OCI-LY1 (cell line): Measurements from ENCODE around the gene MICALL2.

Source experiments
- H2AFZ ChIP-seq: fragments of 200-600 bp; sonication (generic), shearing (Covaris generic); 2 replicates; pipeline ENCODE4 v1.6.0; 2014; ENCODE audit warnings: antibody characterized with exemption, mild to moderate bottlenecking, low read length
- H3F3A ChIP-seq: fragments of 200-600 bp; sonication (generic), shearing (Covaris generic); 2 replicates; pipeline ENCODE4 v1.6.0; 2014; ENCODE audit warnings: mild to moderate bottlenecking, antibody characterized with exemption, low read length, moderate library complexity; ENCODE audit not compliant: insufficient read depth
- H3K27ac ChIP-seq: fragments of 200-600 bp; sonication (generic); 2 replicates; pipeline ENCODE4 v1.5.1; 2014; ENCODE audit warnings: low read length, mixed run types, mild to moderate bottlenecking, low read depth; ENCODE audit not compliant: poor library complexity, severe bottlenecking
- H3K27me3 ChIP-seq: fragments of 200-600 bp; sonication (generic); 2 replicates; pipeline ENCODE4 v1.6.0; 2014; ENCODE audit warnings: antibody characterized with exemption, mild to moderate bottlenecking, low read length, moderate library complexity; ENCODE audit not compliant: insufficient read depth
- H3K36me3 ChIP-seq: fragments of 200-600 bp; sonication (generic); 2 replicates; pipeline ENCODE4 v1.6.1; 2014; ENCODE audit warnings: mild to moderate bottlenecking, antibody characterized with exemption, low read length, moderate library complexity, mixed read lengths; ENCODE audit not compliant: insufficient read depth
- H3K4me1 ChIP-seq: fragments of 200-600 bp; sonication (generic); 2 replicates; pipeline ENCODE4 v1.5.1; 2014; ENCODE audit warnings: mild to moderate bottlenecking, low read length, moderate library complexity; ENCODE audit not compliant: insufficient read depth, severe bottlenecking
- H3K4me2 ChIP-seq: fragments of 200-600 bp; sonication (generic), shearing (Covaris generic); 2 replicates; pipeline ENCODE4 v1.6.1; 2014; ENCODE audit warnings: low read length
- H3K4me3 ChIP-seq: fragments of 200-600 bp; sonication (generic); 2 replicates; pipeline ENCODE4 v1.5.1; 2014; ENCODE audit warnings: low read length, low read depth, mild to moderate bottlenecking, mixed read lengths; ENCODE audit not compliant: poor library complexity, severe bottlenecking
- H3K79me2 ChIP-seq: fragments of 200-600 bp; shearing (Covaris generic); 2 replicates; pipeline ENCODE4 v1.6.1; 2016; ENCODE audit warnings: mixed run types, low read length, mixed read lengths; ENCODE audit not compliant: insufficient read depth
- H3K9ac ChIP-seq: fragments of 200-600 bp; sonication (generic), shearing (Covaris generic); 2 replicates; pipeline ENCODE4 v1.6.1; 2014; ENCODE audit warnings: mild to moderate bottlenecking, low read length, mixed read lengths
- H3K9me2 ChIP-seq: fragments of 200-600 bp; sonication (generic), shearing (Covaris generic); 2 replicates; pipeline ENCODE4 v1.6.1; 2014; ENCODE audit warnings: low read depth, mild to moderate bottlenecking, low read length, mixed read lengths
- H3K9me3 ChIP-seq: fragments of 200-600 bp; shearing (Covaris generic); 2 replicates; pipeline ENCODE4 v1.6.1; 2014; ENCODE audit warnings: low read length, mixed read lengths
- H4K20me1 ChIP-seq: fragments of 200-600 bp; sonication (generic), shearing (Covaris generic); 2 replicates; pipeline ENCODE4 v1.6.0; 2016; ENCODE audit warnings: mild to moderate bottlenecking, low read length; ENCODE audit not compliant: insufficient read depth
- EZH2 ChIP-seq: fragments of 200-600 bp; sonication (generic), shearing (Covaris generic); IDR thresholded peaks from 2 replicates; pipeline ENCODE4 v1.8.0; 2017; ENCODE audit warnings: borderline replicate concordance, mixed run types, mild to moderate bottlenecking, antibody characterized with exemption, low read length, moderate library complexity, mixed read lengths
- TF ChIP-seq, protein P1 (sequence below): fragments of 200-600 bp; sonication (generic), shearing (Covaris generic); IDR thresholded peaks from 2 replicates; pipeline ENCODE4 v1.5.1; 2017; ENCODE audit warnings: mild to moderate bottlenecking, antibody characterized with exemption, low read length, moderate library complexity, mixed read lengths

The MICALL2 gene

DNA sequence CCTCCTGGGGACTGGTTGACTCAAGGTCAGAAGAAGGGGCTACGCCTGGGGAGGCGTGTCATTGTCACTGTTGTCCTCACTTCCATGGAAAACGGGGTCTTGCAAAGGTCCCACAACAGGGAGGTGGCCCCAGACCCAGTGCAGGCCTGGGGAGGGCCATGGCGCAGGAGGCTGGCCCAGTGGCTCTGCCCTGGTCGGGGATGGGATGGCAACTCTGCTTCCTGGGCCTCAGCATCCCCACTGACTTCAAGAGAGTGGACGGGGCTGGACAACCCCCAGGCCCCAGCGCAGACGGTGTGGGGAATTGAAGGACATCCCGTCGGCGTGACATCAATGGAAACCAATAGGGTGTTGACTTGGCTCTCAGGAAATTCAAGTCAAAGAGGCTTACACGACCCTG lies 35.2 kb downstream of the MICALL2 start:
- no peak overlapping the region for H3K4me2 ChIP-seq
- no peak overlapping the region for H3K4me3 ChIP-seq
- H3K9me2 ChIP-seq: no peaks in the 10 kb centered on the region
- H3K9me3 ChIP-seq: no peaks in the 10 kb centered on the region
- no peaks in the 10 kb centered on the region for H3K79me2 ChIP-seq
- TF ChIP-seq, protein P1, sequence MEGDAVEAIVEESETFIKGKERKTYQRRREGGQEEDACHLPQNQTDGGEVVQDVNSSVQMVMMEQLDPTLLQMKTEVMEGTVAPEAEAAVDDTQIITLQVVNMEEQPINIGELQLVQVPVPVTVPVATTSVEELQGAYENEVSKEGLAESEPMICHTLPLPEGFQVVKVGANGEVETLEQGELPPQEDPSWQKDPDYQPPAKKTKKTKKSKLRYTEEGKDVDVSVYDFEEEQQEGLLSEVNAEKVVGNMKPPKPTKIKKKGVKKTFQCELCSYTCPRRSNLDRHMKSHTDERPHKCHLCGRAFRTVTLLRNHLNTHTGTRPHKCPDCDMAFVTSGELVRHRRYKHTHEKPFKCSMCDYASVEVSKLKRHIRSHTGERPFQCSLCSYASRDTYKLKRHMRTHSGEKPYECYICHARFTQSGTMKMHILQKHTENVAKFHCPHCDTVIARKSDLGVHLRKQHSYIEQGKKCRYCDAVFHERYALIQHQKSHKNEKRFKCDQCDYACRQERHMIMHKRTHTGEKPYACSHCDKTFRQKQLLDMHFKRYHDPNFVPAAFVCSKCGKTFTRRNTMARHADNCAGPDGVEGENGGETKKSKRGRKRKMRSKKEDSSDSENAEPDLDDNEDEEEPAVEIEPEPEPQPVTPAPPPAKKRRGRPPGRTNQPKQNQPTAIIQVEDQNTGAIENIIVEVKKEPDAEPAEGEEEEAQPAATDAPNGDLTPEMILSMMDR: no peak
- no peak for TF ChIP-seq EZH2
- H3K9ac ChIP-seq: no peak overlapping the region
- H3K27ac ChIP-seq: no peak overlapping the region
- H3K27me3 ChIP-seq: no peaks in the 10 kb centered on the region; the same call in 1 of the 2 replicates
- no peaks in the 10 kb centered on the region for H3K36me3 ChIP-seq
- no peaks in the 10 kb centered on the region for H3F3A ChIP-seq
- no peaks in the 10 kb centered on the region for H4K20me1 ChIP-seq
- H3K4me1 ChIP-seq: no peaks in the 10 kb centered on the region
- no peak overlapping the region for H2AFZ ChIP-seq

DNA sequence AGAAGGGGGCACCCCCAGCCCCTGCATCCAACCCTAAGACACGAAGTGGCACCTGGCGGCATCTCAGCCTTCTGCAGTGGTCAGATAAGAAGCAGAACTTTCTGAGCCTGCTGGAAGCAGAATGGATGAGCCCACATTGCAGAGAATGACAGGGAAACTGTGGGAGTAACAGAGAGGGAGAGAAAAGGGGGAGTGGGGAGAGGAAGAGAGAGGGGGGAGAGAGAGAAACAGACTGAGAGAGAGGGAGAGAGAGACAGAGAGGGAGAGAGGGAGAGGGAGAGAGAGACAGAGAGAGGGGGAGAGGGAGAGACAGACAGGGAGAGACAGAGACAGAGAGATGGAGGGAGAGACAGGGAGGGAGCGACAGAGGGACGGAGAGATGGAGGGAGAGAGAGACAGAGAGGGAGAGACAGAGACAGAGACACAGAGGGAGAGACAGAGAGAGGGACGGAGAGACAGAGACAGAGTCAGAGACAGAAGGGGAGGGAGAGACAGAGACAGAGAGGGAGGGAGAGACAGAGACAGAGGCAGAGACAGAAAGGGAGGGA lies 35.9 kb downstream of the MICALL2 start:
- Histone ChIP-seq H3F3A (no peaks in the 10 kb centered on the region), H3K4me1 (no peaks in the 10 kb centered on the region), H3K79me2 (no peaks in the 10 kb centered on the region), H3K9me2 (no peaks in the 10 kb centered on the region), H3K9ac (no peak overlapping the region), H3K4me3 (no peak overlapping the region), H3K36me3 (no peaks in the 10 kb centered on the region), H2AFZ (no peak overlapping the region), H4K20me1 (no peaks in the 10 kb centered on the region), H3K27ac (no peak overlapping the region), H3K4me2 (no peak overlapping the region), H3K9me3 (no peaks in the 10 kb centered on the region), H3K27me3 (no peaks in the 10 kb centered on the region; the same call in 1 of the 2 replicates)
- TF ChIP-seq, protein P1: no peak
- no peak for TF ChIP-seq EZH2

DNA sequence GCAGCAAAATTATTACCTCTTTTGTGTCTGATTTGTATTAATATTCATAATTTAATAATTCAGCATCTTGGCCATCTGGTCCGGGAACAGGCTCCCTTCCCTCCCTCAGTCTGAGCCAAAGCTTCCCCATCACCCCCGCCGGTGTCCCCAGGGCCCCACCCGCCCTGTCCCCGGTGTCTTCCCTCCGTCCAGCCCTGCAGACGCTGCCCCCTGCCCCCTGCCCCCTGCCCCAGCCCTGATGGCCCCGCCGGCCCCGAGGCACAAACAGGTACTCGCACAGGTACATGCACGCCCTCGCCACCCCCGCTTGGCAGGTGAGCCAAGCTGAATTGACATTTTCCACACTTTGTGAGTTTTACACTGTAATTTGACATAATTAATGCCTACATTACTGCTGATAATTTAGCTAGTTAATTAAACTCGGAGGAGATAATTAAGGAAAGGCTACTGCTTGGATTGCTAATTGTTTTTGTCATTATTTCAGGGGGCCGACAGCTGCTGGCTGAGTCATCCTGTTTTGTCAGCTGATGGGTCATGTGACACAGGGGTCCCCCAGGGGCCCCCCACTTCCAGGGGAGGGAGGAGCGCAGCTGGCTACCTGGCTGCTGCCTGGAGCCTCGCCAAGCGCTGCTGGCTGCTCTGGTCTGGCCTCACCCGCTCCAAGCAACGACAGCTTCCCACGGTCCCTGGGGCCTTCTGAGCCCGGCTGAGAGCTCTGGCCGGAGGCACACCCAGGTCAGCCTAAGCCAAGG lies 36.6 kb downstream of the MICALL2 start:
- no peak overlapping the region for H3K27ac ChIP-seq
- H3K9ac ChIP-seq: no peak overlapping the region
- no peak overlapping the region for H3K4me2 ChIP-seq
- H4K20me1 ChIP-seq: no peaks in the 10 kb centered on the region
- no peaks in the 10 kb centered on the region for H3K79me2 ChIP-seq
- H3K9me3 ChIP-seq: no peaks in the 10 kb centered on the region
- TF ChIP-seq, protein P1: no peak
- no peak for TF ChIP-seq EZH2
- H3K27me3 ChIP-seq: no peaks in the 10 kb centered on the region; the same call in 1 of the 2 replicates
- H3K9me2 ChIP-seq: no peaks in the 10 kb centered on the region
- no peaks in the 10 kb centered on the region for H3K36me3 ChIP-seq
- H3K4me3 ChIP-seq: no peak overlapping the region
- no peaks in the 10 kb centered on the region for H3K4me1 ChIP-seq
- H2AFZ ChIP-seq: no peak overlapping the region
- no peaks in the 10 kb centered on the region for H3F3A ChIP-seq
